Esophagus squamous epithelium (tissue), 4 donors: ENCODE measurements around the gene FCGR2B.

ENCODE experiments used
- POLR2A ChIP-seq, 4 donors: fragments of 450-650 bp; IDR thresholded peaks; one replicate each; pipeline ENCODE4 v1.6.1; 2017; ENCODE audit warnings: antibody characterized with exemption in 4 of 4, mild to moderate bottlenecking in 4 of 4, moderate library complexity in 3 of 4
- TF ChIP-seq, protein P1 (sequence below), 6 experiments: fragments of 450-650 bp in 4 of 6; fragments of 200-600 bp in 2 of 6; sonication (generic) in 2 of 6; IDR thresholded peaks; one replicate each; pipeline ENCODE4 v1.5.1; 2016 to 2019; ENCODE audit warnings: antibody characterized with exemption in 6 of 6, mild to moderate bottlenecking in 4 of 6, moderate library complexity in 4 of 6

DNA sequence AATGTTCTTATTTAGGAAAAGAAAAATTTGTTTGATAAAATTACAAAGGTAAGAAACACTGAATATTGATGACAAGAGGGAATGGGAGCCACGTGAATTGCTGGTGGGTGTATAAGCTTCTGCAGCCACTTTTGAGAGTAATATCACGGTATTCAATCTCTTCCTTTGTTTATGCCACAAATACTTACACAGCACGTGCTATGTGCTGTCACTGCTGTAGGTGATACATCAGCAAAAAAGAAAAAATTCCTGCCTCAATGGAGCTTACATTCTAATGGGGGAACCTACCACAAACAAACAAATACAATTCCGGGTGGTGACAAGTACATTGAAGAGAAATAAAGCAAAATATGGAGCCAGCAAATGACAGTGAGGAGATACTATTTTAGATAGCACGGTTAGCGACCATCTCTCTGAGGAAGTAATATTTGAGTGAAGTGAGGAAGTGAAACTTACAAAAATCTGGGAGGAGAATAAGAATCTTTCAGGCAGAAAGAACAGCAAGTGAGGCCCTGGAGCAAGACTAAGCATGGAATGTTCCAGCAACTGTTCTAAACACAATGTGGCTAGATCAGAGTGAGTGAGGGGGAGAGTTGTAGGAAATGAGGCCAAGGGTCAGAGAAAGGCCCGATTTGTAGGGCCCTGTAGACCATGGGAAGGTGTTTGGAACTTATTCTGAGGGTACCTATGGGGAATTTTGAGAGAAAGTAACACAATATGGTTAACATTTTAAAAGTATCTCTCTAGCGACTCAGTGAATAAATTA, 55.8 kb downstream of the FCGR2B start:
- TF ChIP-seq, protein P1, sequence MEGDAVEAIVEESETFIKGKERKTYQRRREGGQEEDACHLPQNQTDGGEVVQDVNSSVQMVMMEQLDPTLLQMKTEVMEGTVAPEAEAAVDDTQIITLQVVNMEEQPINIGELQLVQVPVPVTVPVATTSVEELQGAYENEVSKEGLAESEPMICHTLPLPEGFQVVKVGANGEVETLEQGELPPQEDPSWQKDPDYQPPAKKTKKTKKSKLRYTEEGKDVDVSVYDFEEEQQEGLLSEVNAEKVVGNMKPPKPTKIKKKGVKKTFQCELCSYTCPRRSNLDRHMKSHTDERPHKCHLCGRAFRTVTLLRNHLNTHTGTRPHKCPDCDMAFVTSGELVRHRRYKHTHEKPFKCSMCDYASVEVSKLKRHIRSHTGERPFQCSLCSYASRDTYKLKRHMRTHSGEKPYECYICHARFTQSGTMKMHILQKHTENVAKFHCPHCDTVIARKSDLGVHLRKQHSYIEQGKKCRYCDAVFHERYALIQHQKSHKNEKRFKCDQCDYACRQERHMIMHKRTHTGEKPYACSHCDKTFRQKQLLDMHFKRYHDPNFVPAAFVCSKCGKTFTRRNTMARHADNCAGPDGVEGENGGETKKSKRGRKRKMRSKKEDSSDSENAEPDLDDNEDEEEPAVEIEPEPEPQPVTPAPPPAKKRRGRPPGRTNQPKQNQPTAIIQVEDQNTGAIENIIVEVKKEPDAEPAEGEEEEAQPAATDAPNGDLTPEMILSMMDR (IDR thresholded peaks at IDR 0.05) = no peak
- no peak for TF ChIP-seq POLR2A (IDR thresholded peaks at IDR 0.05)
